Loucy (cell line): ENCODE results near the gene NEK5.

ENCODE experiments used
- H2AFZ ChIP-seq: fragments of 200-600 bp; sonication (generic); 2 replicates; pipeline ENCODE4 v1.6.0; 2016; ENCODE audit warnings: antibody characterized with exemption, mild to moderate bottlenecking, low read length, moderate library complexity
- H3F3A ChIP-seq: fragments of 200-600 bp; 2 replicates; pipeline ENCODE4 v1.6.0; 2016; ENCODE audit warnings: antibody characterized with exemption, low read depth, mild to moderate bottlenecking
- H3K27me3 ChIP-seq: fragments of 200-600 bp; sonication (generic); 2 replicates; pipeline ENCODE4 v1.6.1; 2014; ENCODE audit warnings: low read length, mild to moderate bottlenecking; ENCODE audit not compliant: insufficient read depth, poor library complexity, severe bottlenecking
- H3K36me3 ChIP-seq: fragments of 200-600 bp; sonication (generic); 2 replicates; pipeline ENCODE4 v1.6.1; 2016; ENCODE audit warnings: low read length; ENCODE audit not compliant: insufficient read depth
- H3K4me1 ChIP-seq: fragments of 200-600 bp; sonication (generic); 2 replicates; pipeline ENCODE4 v1.5.1; 2014; ENCODE audit warnings: low read length, mild to moderate bottlenecking; ENCODE audit not compliant: insufficient read depth, poor library complexity, severe bottlenecking
- H3K4me2 ChIP-seq: fragments of 200-600 bp; sonication (generic); 2 replicates; pipeline ENCODE4 v1.6.0; 2014; ENCODE audit warnings: antibody characterized with exemption, low read length, low read depth, mild to moderate bottlenecking; ENCODE audit not compliant: poor library complexity, severe bottlenecking
- H3K4me3 ChIP-seq: fragments of 200-600 bp; sonication (generic); 2 replicates; pipeline ENCODE4 v1.5.1; 2014; ENCODE audit warnings: low read length, mild to moderate bottlenecking, mixed read lengths; ENCODE audit not compliant: poor library complexity, severe bottlenecking
- H3K79me2 ChIP-seq: fragments of 200-600 bp; sonication (generic); 2 replicates; pipeline ENCODE4 v1.6.1; 2014; ENCODE audit warnings: low read length; ENCODE audit not compliant: insufficient read depth
- H3K9ac ChIP-seq: fragments of 200-600 bp; sonication (generic); 2 replicates; pipeline ENCODE4 v1.6.0; 2014; ENCODE audit warnings: mild to moderate bottlenecking, low read depth, low read length, moderate library complexity; ENCODE audit not compliant: poor library complexity, severe bottlenecking
- H3K9me2 ChIP-seq: fragments of 200-600 bp; sonication (generic); replicated peaks from 2 replicates; pipeline ENCODE4 v1.6.1; 2016; ENCODE audit warnings: low read depth, low read length, mixed read lengths
- H3K9me3 ChIP-seq: fragments of 200-600 bp; sonication (generic); 2 replicates; pipeline ENCODE4 v1.6.1; 2014; ENCODE audit warnings: mild to moderate bottlenecking, antibody characterized with exemption, low read length, low read depth; ENCODE audit not compliant: insufficient read depth
- H4K20me1 ChIP-seq: fragments of 200-600 bp; sonication (generic); 2 replicates; pipeline ENCODE4 v1.6.0; 2014; ENCODE audit warnings: antibody characterized with exemption, low read length, mild to moderate bottlenecking; ENCODE audit not compliant: insufficient read depth, poor library complexity, severe bottlenecking
- EZH2phosphoT487 ChIP-seq: fragments of 200-600 bp; IDR thresholded peaks from 2 replicates; pipeline ENCODE4 v1.6.1; 2018; ENCODE audit warnings: antibody characterized with exemption, mild to moderate bottlenecking, moderate library complexity, borderline replicate concordance
- TF ChIP-seq, protein P1 (sequence below): fragments of 200-600 bp; sonication (generic); conservative IDR thresholded peaks from 2 replicates; pipeline ENCODE4 v1.5.1; 2014; ENCODE audit warnings: mild to moderate bottlenecking, antibody characterized with exemption, low read length

The NEK5 gene

GRCh38 chr13:52162279-52163101 is 33.6 kb upstream of the NEK5 start:
- peak overlapping the region; percentile 9 for H3K4me3 ChIP-seq
- peaks cover 47% of the 10 kb centered on the region for H3K4me1 ChIP-seq
- H3F3A ChIP-seq: no peaks in the 10 kb centered on the region; the same call in 1 of the 2 replicates
- H4K20me1 ChIP-seq: no peaks in the 10 kb centered on the region
- no peaks in the 10 kb centered on the region for H3K9me2 ChIP-seq
- no peak overlapping the region for H2AFZ ChIP-seq
- peak overlapping the region; percentile 36 for H3K9ac ChIP-seq
- peaks cover 11% of the 10 kb centered on the region; the same call in 1 of the 2 replicates for H3K36me3 ChIP-seq
- TF ChIP-seq, protein P1, sequence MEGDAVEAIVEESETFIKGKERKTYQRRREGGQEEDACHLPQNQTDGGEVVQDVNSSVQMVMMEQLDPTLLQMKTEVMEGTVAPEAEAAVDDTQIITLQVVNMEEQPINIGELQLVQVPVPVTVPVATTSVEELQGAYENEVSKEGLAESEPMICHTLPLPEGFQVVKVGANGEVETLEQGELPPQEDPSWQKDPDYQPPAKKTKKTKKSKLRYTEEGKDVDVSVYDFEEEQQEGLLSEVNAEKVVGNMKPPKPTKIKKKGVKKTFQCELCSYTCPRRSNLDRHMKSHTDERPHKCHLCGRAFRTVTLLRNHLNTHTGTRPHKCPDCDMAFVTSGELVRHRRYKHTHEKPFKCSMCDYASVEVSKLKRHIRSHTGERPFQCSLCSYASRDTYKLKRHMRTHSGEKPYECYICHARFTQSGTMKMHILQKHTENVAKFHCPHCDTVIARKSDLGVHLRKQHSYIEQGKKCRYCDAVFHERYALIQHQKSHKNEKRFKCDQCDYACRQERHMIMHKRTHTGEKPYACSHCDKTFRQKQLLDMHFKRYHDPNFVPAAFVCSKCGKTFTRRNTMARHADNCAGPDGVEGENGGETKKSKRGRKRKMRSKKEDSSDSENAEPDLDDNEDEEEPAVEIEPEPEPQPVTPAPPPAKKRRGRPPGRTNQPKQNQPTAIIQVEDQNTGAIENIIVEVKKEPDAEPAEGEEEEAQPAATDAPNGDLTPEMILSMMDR: no peak
- no peak for TF ChIP-seq EZH2phosphoT487
- H3K9me3 ChIP-seq: no peaks in the 10 kb centered on the region
- no peaks in the 10 kb centered on the region for H3K27me3 ChIP-seq
- H3K4me2 ChIP-seq: peak overlapping the region; percentile 56
- H3K79me2 ChIP-seq: peaks cover 17% of the 10 kb centered on the region; the same call in 1 of the 2 replicates

- no peak overlapping the region for H2AFZ ChIP-seq
- peak overlapping the region; percentile 32 for H3K4me3 ChIP-seq
- H3F3A ChIP-seq: peaks cover 4% of the 10 kb centered on the region; the same call in 1 of the 2 replicates
- peaks cover 17% of the 10 kb centered on the region; the same call in 1 of the 2 replicates for H3K79me2 ChIP-seq
- H3K27me3 ChIP-seq: no peaks in the 10 kb centered on the region
- H3K36me3 ChIP-seq: peaks cover 3% of the 10 kb centered on the region; the same call in 1 of the 2 replicates
- H4K20me1 ChIP-seq: no peaks in the 10 kb centered on the region
- peak overlapping the region; percentile 10 for H3K9ac ChIP-seq
- no peaks in the 10 kb centered on the region for H3K9me2 ChIP-seq
- H3K4me2 ChIP-seq: peak overlapping the region; percentile 56
- H3K9me3 ChIP-seq: no peaks in the 10 kb centered on the region
- H3K4me1 ChIP-seq: peaks cover 59% of the 10 kb centered on the region
- no peak for TF ChIP-seq EZH2phosphoT487
- TF ChIP-seq, protein P1: no peak
Observed at GRCh38 chr13:52161181-52161646, 32.3 kb upstream of the NEK5 start.

- Histone ChIP-seq H3K79me2 (peaks cover 17% of the 10 kb centered on the region; the same call in 1 of the 2 replicates), H3K4me2 (peak overlapping the region; percentile 56), H3K36me3 (peaks cover under 1% of the 10 kb centered on the region; the same call in 1 of the 2 replicates), H3K27me3 (no peaks in the 10 kb centered on the region), H4K20me1 (no peaks in the 10 kb centered on the region), H3K9me3 (no peaks in the 10 kb centered on the region), H3F3A (peaks cover 4% of the 10 kb centered on the region; the same call in 1 of the 2 replicates), H3K4me1 (peaks cover 61% of the 10 kb centered on the region), H3K4me3 (peak overlapping the region; percentile 32), H3K9me2 (no peaks in the 10 kb centered on the region), H2AFZ (no peak overlapping the region), H3K9ac (peak overlapping the region; percentile 10)
- TF ChIP-seq, protein P1: no peak
- TF ChIP-seq EZH2phosphoT487: no peak
Observed at GRCh38 chr13:52160506-52160905, 31.6 kb upstream of the NEK5 start.
